ENCODE results near the gene TMEM106A. TPM values are rescaled to one million over a fixed set of nuclear protein-coding genes. Genes with fewer than 3 reads are reported as not detected.
"Not testable (repeated sequence)": the region's sequence is repeated elsewhere in the genome, so short reads cannot be mapped to it uniquely, and the experiment has no call there.

The TMEM106A gene, protein sequence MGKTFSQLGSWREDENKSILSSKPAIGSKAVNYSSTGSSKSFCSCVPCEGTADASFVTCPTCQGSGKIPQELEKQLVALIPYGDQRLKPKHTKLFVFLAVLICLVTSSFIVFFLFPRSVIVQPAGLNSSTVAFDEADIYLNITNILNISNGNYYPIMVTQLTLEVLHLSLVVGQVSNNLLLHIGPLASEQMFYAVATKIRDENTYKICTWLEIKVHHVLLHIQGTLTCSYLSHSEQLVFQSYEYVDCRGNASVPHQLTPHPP
- total RNA-seq (2014; rRNA removed; shearing (Covaris generic); ENCODE audit: low replicate concordance), result 6.7 and 8.7 TPM in 2 replicates

DNA sequence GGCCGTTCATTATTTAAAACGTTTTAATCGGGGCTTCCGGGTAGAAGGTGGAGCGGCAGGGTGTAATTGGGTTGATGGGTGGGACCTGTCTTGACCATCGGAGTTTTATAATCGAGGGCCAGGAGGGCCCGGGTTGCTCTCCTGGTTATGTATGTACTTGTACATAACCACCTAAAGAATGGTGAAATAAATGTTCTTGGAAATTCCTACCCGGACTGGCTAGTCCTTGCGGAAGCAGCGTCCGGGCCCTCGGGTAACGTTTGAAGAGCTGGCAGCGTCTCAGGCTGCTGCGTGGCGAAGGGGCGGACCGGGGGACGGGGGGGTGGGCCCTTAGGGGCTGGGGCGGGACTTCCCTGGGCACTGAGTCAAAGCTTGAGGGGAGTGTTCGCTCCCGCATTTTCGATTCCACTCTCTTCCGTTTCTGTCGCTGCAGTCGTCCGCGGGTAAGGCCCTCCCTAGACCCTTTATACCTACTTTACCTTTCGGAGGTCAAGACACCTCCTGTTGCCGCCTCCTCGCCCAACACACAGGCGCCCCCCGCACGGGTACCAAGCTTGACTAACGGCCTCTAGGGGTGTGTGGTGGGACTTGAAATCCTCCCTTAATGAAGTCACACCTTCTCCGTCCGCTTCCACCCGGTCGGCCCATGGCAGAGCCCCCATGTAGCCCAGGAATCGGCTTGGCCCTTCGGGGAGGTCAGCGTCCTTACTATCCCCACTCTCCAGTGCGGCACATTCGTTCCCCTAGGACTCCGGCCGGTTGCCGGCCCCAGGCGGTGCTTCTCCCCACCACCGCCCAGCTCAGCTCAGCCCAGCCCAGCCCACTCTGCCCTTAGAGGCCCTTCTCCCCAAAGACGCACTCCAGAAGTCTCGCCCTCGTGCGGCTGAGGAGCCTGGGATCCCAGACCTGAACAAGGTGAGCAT lies at the start of gene TMEM106A:
TSS of gene TMEM106A (plus strand) at position 396 of the 923 bp plus-strand sequence. CDS start 1,167 bp downstream, outside the sequence.
- in situ Hi-C loops (cut with HindIII; ENCODE audit: low pct_unique_long_range_greater_than_20kb, low sequenced_read_pairs), result no loop called here

DNA sequence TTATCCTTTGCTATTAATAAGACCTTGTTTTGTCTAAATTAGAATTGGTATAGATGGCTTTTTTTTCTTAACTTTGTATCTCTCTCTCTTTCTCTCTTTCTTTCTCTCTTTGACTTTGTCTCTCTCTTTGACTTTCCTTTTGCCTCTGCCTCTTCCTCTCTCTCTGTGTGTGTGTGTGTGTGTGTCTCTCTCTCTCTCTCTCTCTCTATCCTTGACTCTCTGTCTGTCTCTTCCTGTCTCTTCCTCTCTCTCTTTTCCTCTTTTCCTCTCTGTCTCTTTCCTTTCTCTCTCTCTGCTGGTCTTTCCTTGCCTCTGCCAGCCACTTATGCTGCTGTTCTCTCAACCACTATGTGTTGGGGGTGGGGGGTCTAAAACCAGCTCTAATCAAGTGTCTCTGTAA lies 45.7 kb upstream of the TMEM106A start:
- DNase-seq (ENCODE audit: low read depth); in situ Hi-C loops (cut with HindIII; ENCODE audit: low pct_unique_long_range_greater_than_20kb, low sequenced_read_pairs): not testable (repeated sequence)

More for the DNA sequence above, at the start of gene TMEM106A:
- DNase-seq (ENCODE audit: low read depth), result peak; percentile 85

DNA sequence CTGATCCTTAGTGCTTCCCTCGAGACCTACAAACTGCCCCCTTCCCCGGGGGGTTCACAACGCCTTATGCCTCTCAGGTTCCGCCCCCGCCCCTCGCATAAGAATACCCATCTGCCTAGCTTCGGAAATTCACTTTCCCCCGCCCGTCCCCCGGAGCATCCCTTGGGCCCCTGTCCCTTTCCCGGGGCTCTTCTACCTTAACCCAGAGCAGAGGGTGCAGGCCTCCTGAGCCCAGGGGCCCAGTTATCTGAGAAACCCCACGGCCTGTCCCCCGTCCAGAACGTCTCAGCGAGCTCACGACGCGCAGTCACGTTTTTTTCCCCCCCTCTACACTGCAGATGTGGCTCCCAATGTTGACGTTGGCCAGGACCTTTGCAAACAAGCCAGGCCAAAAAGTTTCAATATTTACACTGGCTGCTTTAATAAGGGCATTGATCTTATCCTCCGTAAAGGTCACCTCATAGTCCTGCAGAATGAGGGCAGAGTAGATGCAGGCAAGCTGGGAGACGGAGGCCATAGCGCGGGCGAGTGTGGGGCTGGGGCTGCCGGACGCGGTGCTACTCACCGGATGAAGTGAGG lies 42.0 kb upstream of the TMEM106A start:
- in situ Hi-C loops (cut with HindIII; ENCODE audit: low pct_unique_long_range_greater_than_20kb, low sequenced_read_pairs), result no loop called here
- no peak for DNase-seq (ENCODE audit: low read depth)

DNA sequence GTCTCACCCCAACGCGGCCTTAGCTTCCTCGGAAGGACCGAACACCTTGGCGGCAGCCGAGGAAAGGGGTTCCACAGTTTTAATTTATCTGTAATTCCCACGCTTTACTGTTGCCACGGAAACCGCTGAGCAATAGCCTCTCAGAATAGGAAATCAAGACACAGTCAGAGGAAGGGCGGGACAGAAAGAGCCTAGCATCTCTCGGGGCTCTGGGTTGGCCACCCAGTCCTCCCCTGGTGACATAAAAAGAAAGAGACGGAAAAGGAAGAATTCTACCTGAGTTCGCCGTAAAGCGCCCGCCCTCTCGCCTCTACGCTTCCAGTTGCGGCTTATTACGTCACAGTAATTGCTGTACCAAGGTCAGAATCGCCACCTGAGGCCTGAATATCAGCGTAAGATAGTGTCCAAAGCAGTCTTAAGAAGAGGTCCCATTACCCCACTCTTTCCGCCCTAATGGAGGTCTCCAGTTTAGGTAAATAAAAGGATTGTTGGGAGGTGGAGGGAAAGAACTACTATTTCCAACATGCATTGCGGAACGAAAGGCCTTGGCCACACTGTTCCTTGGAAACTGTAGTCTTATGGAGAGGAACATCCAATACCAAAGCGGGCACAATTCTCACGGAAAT lies 41.4 kb upstream of the TMEM106A start:
- in situ Hi-C loops (cut with HindIII; ENCODE audit: low pct_unique_long_range_greater_than_20kb, low sequenced_read_pairs), result no loop called here
- peak; percentile 98 for DNase-seq (ENCODE audit: low read depth)

DNA sequence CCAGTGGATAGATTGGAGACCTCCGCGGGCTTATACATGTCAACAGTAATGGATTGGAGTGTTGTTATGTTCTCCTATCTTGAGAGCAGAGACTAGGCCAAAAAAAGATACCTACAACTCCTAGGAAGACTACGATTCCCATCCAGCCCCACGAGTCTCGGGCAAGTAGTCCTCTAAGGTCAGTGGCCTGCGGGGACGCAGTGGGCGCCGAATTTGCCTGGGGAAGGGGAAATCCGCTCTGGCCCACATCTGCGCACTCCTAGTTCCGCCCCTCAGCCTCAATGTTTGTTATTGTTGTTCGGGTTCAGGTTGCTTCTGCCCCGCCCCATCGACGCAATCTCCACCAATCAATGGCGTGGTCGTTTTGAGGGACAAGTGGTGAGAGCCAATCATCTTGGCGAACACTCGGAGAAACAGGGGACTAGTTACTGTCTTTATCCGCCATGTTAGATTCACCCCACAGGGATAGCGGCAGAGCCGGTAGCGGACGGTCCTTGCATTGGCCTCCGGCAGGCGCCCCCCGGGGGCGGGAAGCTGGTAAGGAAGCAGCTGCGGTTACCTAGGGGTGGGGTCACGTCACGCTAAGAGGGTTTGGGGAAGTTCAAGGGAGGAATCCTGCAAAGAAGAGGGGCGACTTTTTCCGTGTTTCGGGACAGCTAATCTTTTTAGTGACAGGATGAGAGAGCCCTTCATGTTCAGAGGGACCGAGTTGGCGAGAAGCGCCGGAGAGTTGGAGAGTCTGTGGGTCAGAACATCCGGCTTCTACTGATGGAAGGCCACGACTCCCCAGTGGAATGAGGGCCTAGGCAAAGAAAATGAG lies 40.7 kb upstream of the TMEM106A start, which contains the start of gene NBR1:
TSS of gene NBR1 (plus strand) at position 449 of the 820 bp plus-strand sequence. CDS start 4,586 bp downstream, outside the sequence.
- DNase-seq (ENCODE audit: low read depth), result peak; percentile 97
- in situ Hi-C loops (cut with HindIII; ENCODE audit: low pct_unique_long_range_greater_than_20kb, low sequenced_read_pairs), result no loop called here

DNA sequence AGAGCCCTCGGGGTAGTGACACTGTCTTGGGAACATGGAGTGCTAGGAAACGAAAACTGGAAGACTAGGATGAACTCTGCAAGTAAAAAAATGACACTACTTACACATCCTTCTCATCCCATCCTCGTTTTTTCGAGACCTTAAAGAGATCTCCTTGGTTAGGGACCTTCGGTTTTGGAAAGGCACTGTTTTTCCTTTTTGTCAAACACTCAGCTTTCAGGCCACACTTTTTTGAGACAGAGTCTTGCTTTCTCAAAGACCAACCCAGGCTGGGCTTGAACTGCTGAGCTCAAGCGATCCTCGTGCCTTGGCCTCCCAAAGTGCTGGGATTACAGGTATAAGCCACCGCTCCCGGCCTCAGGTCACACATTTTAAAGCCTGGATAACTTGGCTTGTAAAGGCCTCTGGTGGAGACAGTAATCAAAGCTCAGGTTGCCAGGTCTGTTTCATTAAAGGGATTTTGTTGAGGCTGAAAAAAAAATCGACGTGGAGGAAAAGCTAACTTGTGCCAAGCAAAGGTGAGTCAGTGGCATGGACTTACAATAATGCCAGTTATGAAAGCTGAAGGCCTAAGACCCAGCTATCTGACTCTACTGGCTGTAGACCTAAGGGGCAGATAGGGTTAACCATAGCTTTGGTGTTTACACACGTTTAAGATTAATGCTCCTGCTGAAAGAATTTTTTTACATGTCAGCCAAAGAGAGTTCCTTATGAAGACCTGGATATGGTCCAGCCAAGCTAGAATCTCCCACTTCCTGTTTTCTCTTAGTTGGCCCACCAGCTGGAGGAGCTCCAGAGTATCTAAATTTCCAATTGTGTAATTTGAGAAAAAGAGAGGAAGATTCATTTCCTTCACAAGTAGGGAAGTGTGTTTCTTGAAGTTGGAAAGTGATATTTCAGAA lies 39.8 kb upstream of the TMEM106A start:
- in situ Hi-C loops (cut with HindIII; ENCODE audit: low pct_unique_long_range_greater_than_20kb, low sequenced_read_pairs), result no loop called here
- DNase-seq (ENCODE audit: low read depth), result peak; percentile 82

DNA sequence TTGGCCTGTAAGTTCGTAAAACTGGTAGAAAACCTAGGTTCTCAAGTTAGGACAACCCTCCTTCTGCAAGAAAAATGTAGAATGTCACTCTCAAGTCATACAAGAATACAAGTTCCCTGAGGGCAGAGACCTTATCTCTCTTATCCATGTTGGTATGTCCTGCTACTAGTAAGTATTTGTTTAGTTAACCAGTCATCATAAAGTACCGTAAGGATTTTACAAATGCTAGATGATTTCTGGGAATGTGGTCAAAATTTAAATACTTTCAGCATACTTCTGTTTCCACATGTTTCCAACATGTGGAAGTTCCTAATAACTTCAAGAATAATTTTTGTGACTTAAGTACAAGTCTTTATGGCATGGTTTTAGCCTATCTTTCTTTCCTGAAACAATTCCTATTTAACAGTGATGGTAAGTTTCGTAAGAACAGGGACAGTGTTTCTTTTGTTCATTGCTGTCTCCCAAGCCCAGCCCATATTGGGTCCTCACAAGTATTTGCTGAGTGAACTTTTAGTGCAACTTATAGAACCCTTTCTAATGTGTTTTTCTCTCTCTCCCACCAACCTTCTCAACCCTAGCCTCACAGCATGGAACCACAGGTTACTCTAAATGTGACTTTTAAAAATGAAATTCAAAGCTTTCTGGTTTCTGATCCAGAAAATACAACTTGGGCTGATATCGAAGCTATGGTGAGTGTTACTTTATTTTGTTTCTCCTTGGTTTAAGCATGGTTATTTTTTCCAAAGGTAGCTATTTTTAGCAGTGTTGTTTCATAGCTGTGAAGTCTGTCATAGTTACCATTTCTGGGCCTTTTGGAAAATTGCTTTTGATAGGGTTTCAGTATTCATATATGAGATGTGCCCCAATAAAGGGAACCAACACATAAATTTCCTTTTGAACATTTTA lies 36.2 kb upstream of the TMEM106A start:
- DNase-seq (ENCODE audit: low read depth), result no peak
- in situ Hi-C loops (cut with HindIII; ENCODE audit: low pct_unique_long_range_greater_than_20kb, low sequenced_read_pairs), result no loop called here

DNA sequence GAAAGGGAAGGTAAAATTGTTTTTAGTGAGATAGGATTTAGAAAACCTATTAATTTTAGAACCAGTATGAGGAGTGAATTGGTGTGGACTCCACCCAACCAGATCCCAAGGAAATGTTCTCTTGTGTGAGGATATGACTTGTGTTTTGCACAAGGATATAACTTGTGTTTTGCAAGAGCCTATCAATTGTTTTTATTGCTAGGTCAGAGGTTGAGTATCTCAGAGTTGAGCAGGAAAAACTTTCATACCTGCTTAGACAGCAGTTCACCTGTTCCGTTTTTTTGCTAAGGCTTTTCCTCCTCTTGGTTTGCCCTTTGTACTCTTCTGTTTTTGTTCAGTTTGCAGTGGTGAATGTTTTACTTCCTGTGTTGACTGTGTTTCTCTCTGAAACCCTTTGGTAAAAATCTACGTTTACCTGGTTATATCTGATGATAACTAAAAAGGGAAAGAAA lies 35.5 kb upstream of the TMEM106A start:
- no peak for DNase-seq (ENCODE audit: low read depth)
- in situ Hi-C loops (cut with HindIII; ENCODE audit: low pct_unique_long_range_greater_than_20kb, low sequenced_read_pairs), result no loop called here

DNA sequence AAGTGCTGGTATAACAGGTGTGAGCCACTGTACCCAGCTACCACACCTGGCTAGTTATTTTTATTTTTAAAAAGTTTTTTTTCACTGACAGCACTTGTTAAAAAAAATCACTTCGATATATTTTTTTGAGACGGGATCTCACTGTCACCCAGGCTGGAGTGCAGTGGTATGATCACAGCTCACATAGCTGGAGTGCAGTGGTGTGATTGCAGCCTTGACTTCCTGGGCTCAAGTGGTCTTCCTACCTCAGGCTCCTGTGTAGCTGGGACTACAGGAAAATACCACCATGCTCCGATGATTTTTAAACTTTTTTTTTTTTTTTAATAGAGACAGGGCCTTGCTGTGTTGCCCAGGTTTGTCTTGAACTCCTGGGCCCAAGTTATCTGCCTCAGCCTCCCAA lies 27.8 kb upstream of the TMEM106A start:
- DNase-seq (ENCODE audit: low read depth), result no peak
- in situ Hi-C loops (cut with HindIII; ENCODE audit: low pct_unique_long_range_greater_than_20kb, low sequenced_read_pairs), result no loop called here

DNA sequence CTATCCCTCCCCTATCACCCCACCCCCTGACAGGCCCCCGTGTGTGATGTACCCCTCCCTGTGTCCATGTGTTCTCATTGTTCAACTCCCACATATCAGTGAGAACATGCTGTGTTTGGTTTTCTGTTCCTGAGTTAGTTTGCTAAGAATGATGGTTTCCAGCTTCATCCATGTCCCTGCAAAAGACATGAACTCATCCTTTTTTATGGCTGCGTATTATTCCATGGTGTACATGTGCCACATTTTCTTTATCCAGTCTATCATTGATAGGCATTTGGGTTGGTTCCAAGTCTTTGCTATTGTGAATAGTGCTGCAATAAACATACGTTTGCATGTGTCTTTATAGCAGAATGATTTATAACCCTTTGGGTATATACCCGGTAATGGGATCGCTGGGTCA lies 25.0 kb upstream of the TMEM106A start:
- DNase-seq (ENCODE audit: low read depth); in situ Hi-C loops (cut with HindIII; ENCODE audit: low pct_unique_long_range_greater_than_20kb, low sequenced_read_pairs): not testable (repeated sequence)

DNA sequence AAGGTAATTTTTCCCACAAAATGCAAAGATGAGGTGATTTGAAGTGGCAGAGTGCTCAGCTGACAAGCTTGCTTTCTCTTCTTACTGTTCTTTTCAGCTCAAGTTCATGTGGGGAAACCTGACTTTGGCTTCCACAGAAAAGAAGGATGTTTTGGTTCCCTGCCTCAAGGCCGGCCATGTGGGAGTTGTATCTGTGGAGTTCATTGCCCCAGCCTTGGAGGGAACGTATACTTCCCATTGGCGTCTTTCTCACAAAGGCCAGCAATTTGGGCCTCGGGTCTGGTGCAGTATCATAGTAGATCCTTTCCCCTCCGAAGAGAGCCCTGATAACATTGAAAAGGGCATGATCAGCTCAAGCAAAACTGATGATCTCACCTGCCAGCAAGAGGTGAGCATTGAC lies 18.4 kb upstream of the TMEM106A start:
- DNase-seq (ENCODE audit: low read depth), result no peak
- in situ Hi-C loops (cut with HindIII; ENCODE audit: low pct_unique_long_range_greater_than_20kb, low sequenced_read_pairs), result no loop called here

DNA sequence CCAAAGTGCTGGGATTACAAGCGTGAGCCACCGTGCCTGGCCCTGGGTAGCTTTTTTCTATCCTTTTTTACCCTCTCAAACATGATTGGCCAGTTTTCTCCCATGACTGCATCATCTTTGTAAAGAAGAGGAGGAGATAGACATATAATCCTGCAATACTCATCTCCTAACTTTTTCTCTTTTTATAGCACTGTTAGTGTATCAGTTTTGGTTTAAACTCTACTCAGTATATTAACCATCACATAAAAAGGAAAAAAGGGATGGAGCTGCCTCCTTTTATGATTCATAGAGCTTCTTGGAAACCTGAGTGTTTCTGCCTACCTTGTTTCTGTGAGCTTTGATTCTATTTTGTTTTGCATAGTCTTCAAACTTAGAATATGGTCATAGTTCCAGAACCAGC lies 12.0 kb upstream of the TMEM106A start:
- in situ Hi-C loops (cut with HindIII; ENCODE audit: low pct_unique_long_range_greater_than_20kb, low sequenced_read_pairs), result no loop called here
- DNase-seq (ENCODE audit: low read depth), result no peak

DNA sequence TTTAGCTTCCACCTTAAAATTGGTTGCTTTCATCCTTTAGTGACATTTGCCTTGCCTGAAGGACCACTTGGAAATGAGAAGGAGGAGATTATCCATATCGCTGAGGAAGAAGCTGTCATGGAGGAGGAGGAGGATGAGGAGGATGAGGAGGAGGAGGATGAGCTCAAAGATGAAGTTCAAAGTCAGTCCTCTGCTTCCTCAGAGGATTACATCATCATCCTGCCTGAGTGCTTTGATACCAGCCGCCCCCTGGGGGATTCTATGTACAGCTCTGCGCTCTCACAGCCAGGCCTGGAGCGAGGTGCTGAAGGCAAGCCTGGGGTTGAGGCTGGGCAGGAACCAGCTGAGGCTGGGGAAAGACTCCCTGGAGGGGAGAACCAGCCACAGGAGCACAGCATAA lies 11.5 kb upstream of the TMEM106A start:
- no peak for DNase-seq (ENCODE audit: low read depth)
- in situ Hi-C loops (cut with HindIII; ENCODE audit: low pct_unique_long_range_greater_than_20kb, low sequenced_read_pairs), result no loop called here

DNA sequence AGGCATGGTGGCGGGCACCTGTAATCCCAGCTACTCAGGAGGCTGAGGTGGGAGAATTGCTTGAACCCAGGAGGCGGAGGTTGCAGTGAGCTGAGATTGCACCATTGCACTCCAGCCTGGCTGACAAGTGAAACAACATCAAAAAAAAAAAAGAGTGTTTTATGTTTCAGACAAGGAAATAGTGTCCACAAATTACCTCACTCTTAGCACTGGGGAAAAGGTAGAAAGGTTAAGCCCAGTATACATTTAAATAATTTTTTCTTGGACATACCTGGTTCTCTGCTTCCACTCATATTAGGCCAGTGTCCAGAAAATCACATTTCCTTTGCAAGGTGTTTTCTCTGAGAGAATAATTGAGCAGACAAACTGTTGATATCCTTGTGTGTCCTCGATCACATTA lies 8.7 kb upstream of the TMEM106A start:
- in situ Hi-C loops (cut with HindIII; ENCODE audit: low pct_unique_long_range_greater_than_20kb, low sequenced_read_pairs); DNase-seq (ENCODE audit: low read depth): not testable (repeated sequence)

DNA sequence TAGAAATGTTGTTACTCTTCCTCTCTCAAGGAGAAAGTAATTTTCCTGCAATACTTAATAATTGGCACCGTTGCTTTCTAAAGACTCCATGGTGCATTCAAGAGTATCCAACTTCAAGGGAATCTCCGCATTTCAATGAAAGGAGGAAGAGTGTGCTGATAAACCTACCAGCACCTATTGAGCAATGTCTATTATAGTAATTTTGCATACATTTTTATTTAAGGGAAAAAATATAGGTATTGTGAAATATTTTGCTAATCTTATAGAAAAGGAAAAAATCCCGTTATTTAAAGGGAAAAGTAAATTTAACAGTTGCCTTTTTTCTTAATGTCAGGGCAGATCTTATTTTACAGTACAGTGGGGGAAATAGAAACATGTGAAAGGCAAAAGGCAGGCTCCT lies 1.1 kb upstream of the TMEM106A start:
- no peak for DNase-seq (ENCODE audit: low read depth)
- in situ Hi-C loops (cut with HindIII; ENCODE audit: low pct_unique_long_range_greater_than_20kb, low sequenced_read_pairs), result no loop called here

DNA sequence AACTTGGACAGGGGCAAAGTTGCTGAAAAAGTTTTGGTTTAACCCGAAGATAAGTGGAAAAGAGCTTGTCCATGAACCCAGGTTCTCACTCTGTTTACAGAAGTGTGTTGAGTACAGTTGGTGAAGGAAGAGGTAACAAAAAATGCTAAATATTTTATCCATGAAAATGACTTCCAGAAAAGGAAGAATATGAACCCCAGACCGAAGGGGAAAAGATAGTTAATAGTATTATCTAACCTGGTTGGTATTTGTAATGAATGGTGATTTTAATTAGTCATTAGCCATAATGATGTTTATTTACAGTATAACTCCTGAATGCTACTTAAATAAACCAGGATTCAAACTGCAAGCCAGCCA lies 574 bp upstream of the TMEM106A start:
- DNase-seq (ENCODE audit: low read depth), result peak; percentile 4
- in situ Hi-C loops (cut with HindIII; ENCODE audit: low pct_unique_long_range_greater_than_20kb, low sequenced_read_pairs), result no loop called here
